ENCODE results near the gene KIAA1671. TPM values are rescaled to one million over a fixed set of nuclear protein-coding genes. Genes with fewer than 3 reads are reported as not detected.

KIAA1671 gene
- total and polyA plus RNA-seq, 5 donors from 2014 or later, result 0.21 to 3.3 (median 0.65) TPM; not detected in 1

DNA sequence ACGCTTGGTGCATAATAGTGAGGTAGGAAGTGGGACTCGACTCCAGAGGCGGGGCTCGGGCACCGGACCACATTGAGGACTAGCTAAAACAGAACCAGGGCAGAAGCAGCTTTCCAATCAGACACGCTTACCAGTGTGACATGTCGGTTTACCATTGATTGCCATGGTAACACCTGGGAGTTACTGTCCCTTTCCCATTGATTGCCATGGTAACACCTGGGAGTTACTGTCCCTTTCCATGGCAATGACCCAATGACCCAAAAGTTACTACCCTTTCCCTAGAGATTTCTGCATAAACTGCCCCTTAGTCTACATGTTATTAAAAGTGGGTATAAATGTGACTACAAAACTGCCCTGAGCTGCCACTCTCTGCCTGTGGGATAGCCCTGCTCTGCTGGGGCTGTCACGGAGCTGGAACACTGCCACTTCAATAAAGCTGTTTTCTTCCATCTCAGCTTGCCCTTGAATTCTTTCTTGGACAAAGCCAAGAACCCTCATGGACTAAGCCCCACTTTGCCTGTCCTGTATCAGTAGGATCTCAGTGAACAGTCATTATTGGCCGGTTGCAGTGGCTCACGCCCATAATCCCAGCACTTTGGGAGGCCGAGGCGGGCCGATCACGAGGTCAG is 169.7 kb downstream of the KIAA1671 start:
- H3K27me3 Mint-ChIP-seq, result no peaks in the 10 kb centered on the region
- no peaks in the 10 kb centered on the region for H3K9me3 ChIP-seq (ENCODE audit: control insufficient read depth in 2 of 2, low read length in 2 of 2)
- H3K27ac Mint-ChIP-seq, result no peak overlapping the region
- no peak for DNase-seq
- H3K36me3 ChIP-seq (ENCODE audit: control insufficient read depth, insufficient read depth, low read length), result no peaks in the 10 kb centered on the region
- H3K27me3 ChIP-seq (ENCODE audit: control insufficient read depth, insufficient read depth, low read length), result no peaks in the 10 kb centered on the region
- no peaks in the 10 kb centered on the region for H3K9me3 Mint-ChIP-seq
- no peak overlapping the region for H3K27ac ChIP-seq (ENCODE audit: insufficient read depth, low read length, poor library complexity, severe bottlenecking)
- no peaks in the 10 kb centered on the region for H3K4me1 ChIP-seq (ENCODE audit: control insufficient read depth, insufficient read depth, low read length, poor library complexity, severe bottlenecking)
- H3K4me3 ChIP-seq (ENCODE audit: low read depth, low read length), result no peak overlapping the region
- no peaks in the 10 kb centered on the region for H3K4me1 Mint-ChIP-seq
- H3K4me3 Mint-ChIP-seq, result no peak overlapping the region
- ATAC-seq (ENCODE audit: low read depth in 2 of 2), result no peak
- no peaks in the 10 kb centered on the region for H3K36me3 Mint-ChIP-seq

DNA sequence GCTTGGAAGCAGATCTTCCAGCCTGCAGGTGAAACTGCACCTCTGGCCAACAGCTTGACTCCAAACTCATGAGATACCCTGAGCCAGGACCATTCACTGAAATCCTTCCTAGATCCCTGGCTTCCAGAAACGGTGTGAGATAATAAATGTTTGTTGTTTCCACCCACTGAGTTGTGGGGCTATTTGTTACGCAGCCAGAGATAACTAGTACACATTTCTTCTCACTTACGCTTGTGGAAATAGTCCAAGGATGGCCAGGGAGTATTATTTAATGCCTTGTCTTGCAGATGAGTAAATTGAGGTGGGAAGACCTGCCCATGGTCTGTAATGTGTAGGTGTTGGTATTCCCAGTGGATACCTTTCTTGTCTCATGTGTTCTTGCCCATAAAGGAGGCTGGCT is 171.2 kb downstream of the KIAA1671 start:
- Mint-ChIP-seq H3K27me3 (no peaks in the 10 kb centered on the region), H3K27ac (no peak overlapping the region), H3K9me3 (no peaks in the 10 kb centered on the region), H3K4me3 (no peak overlapping the region), H3K4me1 (no peaks in the 10 kb centered on the region), H3K36me3 (no peaks in the 10 kb centered on the region)
- Histone ChIP-seq H3K9me3 (ENCODE audit: control insufficient read depth in 2 of 2, low read length in 2 of 2) (no peaks in the 10 kb centered on the region), H3K4me3 (ENCODE audit: low read depth, low read length) (no peak overlapping the region), H3K27me3 (ENCODE audit: control insufficient read depth, insufficient read depth, low read length) (no peaks in the 10 kb centered on the region), H3K4me1 (ENCODE audit: control insufficient read depth, insufficient read depth, low read length, poor library complexity, severe bottlenecking) (no peaks in the 10 kb centered on the region), H3K36me3 (ENCODE audit: control insufficient read depth, insufficient read depth, low read length) (no peaks in the 10 kb centered on the region), H3K27ac (ENCODE audit: insufficient read depth, low read length, poor library complexity, severe bottlenecking) (no peak overlapping the region)
- ATAC-seq (ENCODE audit: low read depth in 2 of 2) (no peak), DNase-seq (no peak)

DNA sequence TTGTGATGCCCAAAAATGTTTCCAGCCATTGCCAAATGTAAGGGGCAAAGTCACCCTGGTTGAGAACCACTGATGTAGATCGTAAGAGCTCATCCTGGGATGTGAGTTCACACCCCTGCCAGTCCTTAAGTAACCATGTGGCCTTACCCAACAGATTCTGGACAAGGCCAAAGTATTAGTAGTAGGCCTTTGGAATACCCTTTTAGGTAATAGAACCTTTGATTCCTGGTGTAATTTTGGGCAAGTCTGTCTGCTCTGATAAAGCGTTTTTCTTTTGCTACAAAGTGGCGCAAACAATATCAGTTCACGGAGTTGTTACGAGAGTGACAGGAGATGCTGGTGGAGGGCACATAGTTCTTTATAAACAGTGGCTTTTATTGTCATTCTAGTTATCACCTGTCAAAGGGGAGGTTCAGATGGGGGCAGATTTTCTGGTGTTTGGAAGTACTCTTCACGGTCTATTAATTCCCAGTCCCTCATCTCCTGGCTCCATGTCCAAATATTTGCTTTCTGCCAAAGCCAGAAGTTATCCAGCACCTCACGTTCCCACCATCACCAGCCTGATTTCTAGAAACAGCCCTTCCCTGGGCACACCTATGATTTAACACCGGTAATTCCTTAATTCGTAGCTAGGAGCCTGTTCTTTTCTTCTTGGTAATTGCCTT is 173.3 kb downstream of the KIAA1671 start:
- no peaks in the 10 kb centered on the region for H3K4me1 ChIP-seq (ENCODE audit: control insufficient read depth, insufficient read depth, low read length, poor library complexity, severe bottlenecking)
- H3K27me3 ChIP-seq (ENCODE audit: control insufficient read depth, insufficient read depth, low read length), result no peaks in the 10 kb centered on the region
- DNase-seq (no peak), ATAC-seq (ENCODE audit: low read depth in 2 of 2) (no peak)
- Mint-ChIP-seq H3K4me3 (no peak overlapping the region), H3K27ac (no peak overlapping the region), H3K9me3 (no peaks in the 10 kb centered on the region), H3K4me1 (no peaks in the 10 kb centered on the region), H3K36me3 (no peaks in the 10 kb centered on the region), H3K27me3 (no peaks in the 10 kb centered on the region)
- H3K27ac ChIP-seq (ENCODE audit: insufficient read depth, low read length, poor library complexity, severe bottlenecking), result no peak overlapping the region
- H3K36me3 ChIP-seq (ENCODE audit: control insufficient read depth, insufficient read depth, low read length), result no peaks in the 10 kb centered on the region
- no peak overlapping the region for H3K4me3 ChIP-seq (ENCODE audit: low read depth, low read length)
- H3K9me3 ChIP-seq (ENCODE audit: control insufficient read depth in 2 of 2, low read length in 2 of 2), result no peaks in the 10 kb centered on the region

DNA sequence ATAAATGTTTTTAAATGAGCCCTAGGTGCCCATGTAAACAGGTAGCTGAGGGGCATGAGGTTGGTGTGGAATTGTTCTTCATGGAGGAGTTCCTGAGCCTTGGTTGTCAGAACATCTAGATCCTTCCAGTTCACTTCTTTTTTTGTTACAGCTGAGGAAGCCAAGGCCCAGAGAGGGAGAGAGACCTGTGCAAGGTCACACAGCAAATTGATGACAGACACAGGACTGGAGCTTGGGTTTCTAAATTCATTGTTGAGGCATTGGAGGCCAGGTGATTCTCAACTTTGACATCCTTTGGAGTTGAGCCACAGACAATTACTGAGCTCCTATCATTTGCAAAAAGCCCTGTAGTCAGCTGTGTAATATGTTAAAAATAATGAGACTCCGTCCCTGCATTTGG is 174.0 kb downstream of the KIAA1671 start:
- Mint-ChIP-seq H3K36me3 (no peaks in the 10 kb centered on the region), H3K4me3 (no peak overlapping the region), H3K9me3 (no peaks in the 10 kb centered on the region), H3K27me3 (no peaks in the 10 kb centered on the region), H3K4me1 (no peaks in the 10 kb centered on the region), H3K27ac (no peak overlapping the region)
- ATAC-seq (ENCODE audit: low read depth in 2 of 2), result no peak
- Histone ChIP-seq H3K4me3 (ENCODE audit: low read depth, low read length) (no peak overlapping the region), H3K36me3 (ENCODE audit: control insufficient read depth, insufficient read depth, low read length) (no peaks in the 10 kb centered on the region), H3K9me3 (ENCODE audit: control insufficient read depth in 2 of 2, low read length in 2 of 2) (no peaks in the 10 kb centered on the region), H3K4me1 (ENCODE audit: control insufficient read depth, insufficient read depth, low read length, poor library complexity, severe bottlenecking) (no peaks in the 10 kb centered on the region), H3K27me3 (ENCODE audit: control insufficient read depth, insufficient read depth, low read length) (no peaks in the 10 kb centered on the region), H3K27ac (ENCODE audit: insufficient read depth, low read length, poor library complexity, severe bottlenecking) (no peak overlapping the region)
- no peak for DNase-seq

DNA sequence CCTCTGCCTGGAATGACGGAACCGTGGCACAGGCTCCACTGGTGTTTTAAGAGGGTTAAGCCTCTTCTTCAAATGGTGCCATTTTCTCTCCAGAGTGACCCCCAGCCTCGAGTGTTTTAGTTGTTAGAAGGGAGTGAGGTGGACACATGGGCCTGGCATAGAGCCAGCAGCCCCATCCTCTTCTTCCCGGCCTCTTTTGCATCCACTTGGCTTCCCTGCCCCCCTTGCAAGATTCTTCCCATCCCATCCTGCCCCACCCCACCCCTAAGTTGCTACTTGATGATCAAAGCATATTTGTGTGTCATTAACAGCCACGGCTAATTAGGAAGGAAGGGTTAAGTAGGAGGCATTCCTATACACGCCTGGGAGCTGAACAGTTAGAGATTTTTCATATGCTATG is 174.8 kb downstream of the KIAA1671 start:
- Mint-ChIP-seq H3K27ac (peak overlapping the region in 1 of 3 donors; percentile 61), H3K4me1 (no peaks in the 10 kb centered on the region), H3K36me3 (no peaks in the 10 kb centered on the region), H3K9me3 (no peaks in the 10 kb centered on the region), H3K27me3 (no peaks in the 10 kb centered on the region), H3K4me3 (no peak overlapping the region)
- H3K4me3 ChIP-seq (ENCODE audit: low read depth, low read length), result no peak overlapping the region
- no peaks in the 10 kb centered on the region for H3K4me1 ChIP-seq (ENCODE audit: control insufficient read depth, insufficient read depth, low read length, poor library complexity, severe bottlenecking)
- no peaks in the 10 kb centered on the region for H3K36me3 ChIP-seq (ENCODE audit: control insufficient read depth, insufficient read depth, low read length)
- no peak overlapping the region for H3K27ac ChIP-seq (ENCODE audit: insufficient read depth, low read length, poor library complexity, severe bottlenecking)
- DNase-seq (no peak), ATAC-seq (ENCODE audit: low read depth in 2 of 2) (no peak)
- H3K9me3 ChIP-seq (ENCODE audit: control insufficient read depth in 2 of 2, low read length in 2 of 2), result no peaks in the 10 kb centered on the region
- no peaks in the 10 kb centered on the region for H3K27me3 ChIP-seq (ENCODE audit: control insufficient read depth, insufficient read depth, low read length)

DNA sequence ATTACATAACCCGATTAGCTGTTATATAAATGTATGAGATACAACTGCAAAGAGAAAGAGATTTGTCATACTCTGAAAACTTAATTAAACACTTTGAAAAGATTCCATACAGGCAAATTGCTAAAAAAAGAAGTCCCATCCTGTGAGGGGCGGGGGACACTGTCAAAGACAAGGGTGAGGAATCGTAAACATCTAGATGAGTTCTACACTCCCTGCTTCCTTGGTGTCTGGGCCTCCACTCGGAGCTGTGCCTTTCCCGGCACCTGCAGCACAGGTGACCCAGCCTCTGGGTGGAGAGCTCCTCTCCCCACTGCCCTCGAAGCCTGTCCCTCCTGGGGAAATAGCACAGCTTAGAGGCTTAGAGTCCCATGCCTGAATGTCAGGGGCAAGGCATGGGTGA is 177.9 kb downstream of the KIAA1671 start:
- H3K36me3 ChIP-seq (ENCODE audit: control insufficient read depth, insufficient read depth, low read length), result no peaks in the 10 kb centered on the region
- no peaks in the 10 kb centered on the region for H3K9me3 Mint-ChIP-seq
- H3K4me3 ChIP-seq (ENCODE audit: low read depth, low read length), result no peak overlapping the region
- DNase-seq, result no peak
- H3K4me1 ChIP-seq (ENCODE audit: control insufficient read depth, insufficient read depth, low read length, poor library complexity, severe bottlenecking), result no peaks in the 10 kb centered on the region
- H3K27ac ChIP-seq (ENCODE audit: insufficient read depth, low read length, poor library complexity, severe bottlenecking), result no peak overlapping the region
- H3K36me3 Mint-ChIP-seq, result no peaks in the 10 kb centered on the region
- no peaks in the 10 kb centered on the region for H3K27me3 Mint-ChIP-seq
- H3K27me3 ChIP-seq (ENCODE audit: control insufficient read depth, insufficient read depth, low read length), result no peaks in the 10 kb centered on the region
- no peak overlapping the region for H3K27ac Mint-ChIP-seq
- no peak overlapping the region for H3K4me3 Mint-ChIP-seq
- ATAC-seq (ENCODE audit: low read depth in 2 of 2), result no peak
- H3K4me1 Mint-ChIP-seq, result no peaks in the 10 kb centered on the region
- no peaks in the 10 kb centered on the region for H3K9me3 ChIP-seq (ENCODE audit: control insufficient read depth in 2 of 2, low read length in 2 of 2)

DNA sequence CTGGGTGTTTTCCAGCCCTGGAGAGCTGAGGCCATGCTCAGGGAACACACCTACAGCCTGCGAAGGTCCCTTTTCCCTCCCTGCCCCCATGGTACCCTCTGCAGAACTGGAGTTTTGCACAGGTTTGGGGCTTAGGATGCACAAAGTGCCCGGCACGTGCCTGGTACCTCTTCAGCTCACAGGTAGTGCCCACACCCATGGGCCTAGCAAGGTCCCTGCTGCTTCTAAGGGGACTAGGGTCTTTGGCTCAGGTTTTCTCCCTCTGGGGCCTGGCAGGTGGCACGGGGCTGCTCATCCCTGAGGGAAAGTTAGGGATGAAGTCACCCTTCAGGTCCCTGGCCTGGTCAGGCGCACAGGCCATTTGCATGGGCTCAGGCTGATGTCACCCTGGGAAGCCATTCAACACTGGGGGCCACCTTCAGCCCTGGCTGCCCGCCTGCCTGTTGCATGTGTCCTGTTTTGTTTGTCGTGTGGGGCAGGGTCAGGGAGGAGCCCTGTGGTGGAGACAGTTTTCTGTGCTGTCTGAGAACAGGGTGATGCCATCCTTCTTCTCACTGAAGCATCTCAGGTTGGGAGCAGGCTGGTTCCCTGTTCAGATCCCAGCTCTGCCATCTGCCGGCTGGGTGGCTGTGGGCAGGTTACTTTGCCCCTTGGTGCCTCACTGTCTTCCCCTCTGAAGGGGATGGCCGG is 178.8 kb downstream of the KIAA1671 start:
- H3K36me3 ChIP-seq (ENCODE audit: control insufficient read depth, insufficient read depth, low read length), result no peaks in the 10 kb centered on the region
- H3K9me3 Mint-ChIP-seq, result no peaks in the 10 kb centered on the region
- no peak overlapping the region for H3K4me3 Mint-ChIP-seq
- no peaks in the 10 kb centered on the region for H3K9me3 ChIP-seq (ENCODE audit: control insufficient read depth in 2 of 2, low read length in 2 of 2)
- DNase-seq, result no peak
- no peaks in the 10 kb centered on the region for H3K4me1 ChIP-seq (ENCODE audit: control insufficient read depth, insufficient read depth, low read length, poor library complexity, severe bottlenecking)
- H3K27ac Mint-ChIP-seq, result peak overlapping the region in 1 of 3 donors; percentile 77
- no peak for ATAC-seq (ENCODE audit: low read depth in 2 of 2)
- no peaks in the 10 kb centered on the region for H3K27me3 ChIP-seq (ENCODE audit: control insufficient read depth, insufficient read depth, low read length)
- H3K27me3 Mint-ChIP-seq, result no peaks in the 10 kb centered on the region
- no peak overlapping the region for H3K4me3 ChIP-seq (ENCODE audit: low read depth, low read length)
- no peaks in the 10 kb centered on the region for H3K4me1 Mint-ChIP-seq
- H3K36me3 Mint-ChIP-seq, result no peaks in the 10 kb centered on the region
- no peak overlapping the region for H3K27ac ChIP-seq (ENCODE audit: insufficient read depth, low read length, poor library complexity, severe bottlenecking)

DNA sequence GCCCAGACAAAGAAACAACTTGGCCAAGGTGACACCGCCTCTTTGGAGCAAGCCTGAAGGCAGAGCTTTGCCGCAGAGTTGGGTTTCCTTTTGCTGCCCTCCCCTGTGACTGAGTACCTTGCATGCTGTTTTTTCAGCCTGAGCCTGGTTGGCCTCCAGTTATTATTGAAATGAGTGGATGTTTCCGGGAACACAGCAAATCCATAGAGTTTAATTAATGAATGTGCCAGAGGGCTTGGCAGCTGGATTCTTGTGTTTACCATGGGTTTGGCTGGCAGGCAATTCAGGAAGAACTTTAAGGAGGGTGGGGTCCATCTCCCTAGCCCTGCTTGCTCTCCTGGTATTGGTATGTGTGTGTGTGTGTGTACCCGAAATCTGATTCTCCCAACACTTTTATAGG is 181.5 kb downstream of the KIAA1671 start:
- H3K27me3 ChIP-seq (ENCODE audit: control insufficient read depth, insufficient read depth, low read length), result no peaks in the 10 kb centered on the region
- Mint-ChIP-seq H3K9me3 (no peaks in the 10 kb centered on the region), H3K27ac (no peak overlapping the region), H3K4me1 (no peaks in the 10 kb centered on the region), H3K4me3 (no peak overlapping the region), H3K27me3 (no peaks in the 10 kb centered on the region), H3K36me3 (no peaks in the 10 kb centered on the region)
- DNase-seq (no peak), ATAC-seq (ENCODE audit: low read depth in 2 of 2) (no peak)
- H3K9me3 ChIP-seq (ENCODE audit: control insufficient read depth in 2 of 2, low read length in 2 of 2), result no peaks in the 10 kb centered on the region
- no peaks in the 10 kb centered on the region for H3K36me3 ChIP-seq (ENCODE audit: control insufficient read depth, insufficient read depth, low read length)
- no peak overlapping the region for H3K4me3 ChIP-seq (ENCODE audit: low read depth, low read length)
- no peaks in the 10 kb centered on the region for H3K4me1 ChIP-seq (ENCODE audit: control insufficient read depth, insufficient read depth, low read length, poor library complexity, severe bottlenecking)
- H3K27ac ChIP-seq (ENCODE audit: insufficient read depth, low read length, poor library complexity, severe bottlenecking), result no peak overlapping the region
